CD14-positive monocyte (primary cell): Measurements from ENCODE around the gene UBE2G2. TPM values are rescaled to one million over a fixed set of nuclear protein-coding genes. Genes with fewer than 3 reads are reported as not detected.
A peak's percentile ranks its signal among the peaks of the same experiment; 100 is the strongest.

Experiments used
- DNase-seq, 3 donors: peaks; one replicate each; pipeline ENCODE4 v3.0.0-alpha.2; 2011 to 2022
- H2AFZ ChIP-seq: 2 replicates; pipeline ENCODE4 v1.6.0; 2012; ENCODE audit warnings: mild to moderate bottlenecking, low read depth, low read length, inconsistent platforms; ENCODE audit not compliant: insufficient read depth, poor library complexity, severe bottlenecking
- H3K27ac ChIP-seq, 2 donors: 1 replicate in 1 of 2; 2 replicates in 1 of 2; pipeline ENCODE4 v1.5.1; 2012 to 2013; ENCODE audit warnings: low read length in 2 of 2, control low read depth in 1 of 2, inconsistent platforms in 1 of 2, low read depth in 1 of 2, mild to moderate bottlenecking in 1 of 2
- H3K27me3 ChIP-seq, 2 donors: one replicate each; pipeline versions ENCODE4 v1.6.0 to v1.6.1; 2011 to 2013; ENCODE audit warnings: low read length in 2 of 2; ENCODE audit not compliant: control insufficient read depth in 2 of 2, insufficient read depth in 2 of 2
- H3K36me3 ChIP-seq, 2 donors: replicated peaks in 1 of 2; 1 replicate in 1 of 2; 2 replicates in 1 of 2; pipeline versions ENCODE4 v1.5.1 to v1.6.1; 2012 to 2013; ENCODE audit warnings: low read length in 2 of 2, control low read depth in 1 of 2, inconsistent platforms in 1 of 2, mild to moderate bottlenecking in 1 of 2; ENCODE audit not compliant: insufficient read depth in 2 of 2, control insufficient read depth in 1 of 2
- H3K4me1 ChIP-seq, 2 donors: 1 replicate in 1 of 2; 2 replicates in 1 of 2; pipeline versions ENCODE4 v1.5.1 to v1.6.1; 2012 to 2013; ENCODE audit warnings: low read length in 2 of 2, control low read depth in 1 of 2, inconsistent platforms in 1 of 2, mild to moderate bottlenecking in 1 of 2, moderate library complexity in 1 of 2; ENCODE audit not compliant: insufficient read depth in 2 of 2, control insufficient read depth in 1 of 2
- H3K4me2 ChIP-seq: replicated peaks from 2 replicates; pipeline ENCODE3; 2012; ENCODE audit warnings: low read length, moderate library complexity, mild to moderate bottlenecking; ENCODE audit not compliant: poor library complexity, severe bottlenecking; ENCODE audit errors: extremely low read depth
- H3K4me3 ChIP-seq, 3 experiments: fragments of 200-600 bp in 1 of 3; sonication (generic) in 1 of 3; replicated peaks in 1 of 3; 1 replicate in 2 of 3; 2 replicates in 1 of 3; pipeline ENCODE4 v1.5.1; 2011 to 2013; ENCODE audit warnings: low read length in 3 of 3, mild to moderate bottlenecking in 3 of 3, control low read depth in 2 of 3, low read depth in 2 of 3, inconsistent platforms in 1 of 3, moderate library complexity in 1 of 3
- H3K79me2 ChIP-seq: 2 replicates; pipeline ENCODE4 v1.6.0; 2012; ENCODE audit warnings: mild to moderate bottlenecking, control low read depth, inconsistent platforms, low read length, moderate library complexity; ENCODE audit not compliant: insufficient read depth
- H3K9ac ChIP-seq: 2 replicates; pipeline ENCODE4 v1.6.0; 2017; ENCODE audit warnings: low read length, mild to moderate bottlenecking; ENCODE audit not compliant: insufficient read depth, poor library complexity, severe bottlenecking
- H3K9me3 ChIP-seq, 2 donors: replicated peaks in 1 of 2; 1 replicate in 1 of 2; 2 replicates in 1 of 2; pipeline versions ENCODE4 v1.5.1 to v1.6.1; 2012 to 2013; ENCODE audit warnings: low read length in 2 of 2, control low read depth in 1 of 2; ENCODE audit not compliant: control insufficient read depth in 1 of 2, insufficient read depth in 1 of 2
- H4K20me1 ChIP-seq: 2 replicates; pipeline ENCODE4 v1.6.0; 2012; ENCODE audit warnings: mild to moderate bottlenecking, low read length, control low read depth, moderate library complexity; ENCODE audit not compliant: insufficient read depth
- H3K27ac Mint-ChIP-seq, 7 donors: one replicate each; pipeline ENCODE4 v1.8.0; 2020; ENCODE audit warnings: mild to moderate bottlenecking in 7 of 7, mixed read lengths in 7 of 7, moderate library complexity in 6 of 7, inconsistent platforms in 2 of 7
- H3K27me3 Mint-ChIP-seq, 3 donors: one replicate each; pipeline ENCODE4 v1.8.0; 2021 to 2022; ENCODE audit warnings: low read depth in 3 of 3, mild to moderate bottlenecking in 3 of 3, mixed read lengths in 3 of 3, moderate library complexity in 3 of 3, inconsistent platforms in 1 of 3
- H3K36me3 Mint-ChIP-seq, 2 donors: one replicate each; pipeline ENCODE4 v1.8.0; 2020; ENCODE audit warnings: mixed read lengths in 2 of 2, inconsistent platforms in 1 of 2, mild to moderate bottlenecking in 1 of 2
- H3K4me1 Mint-ChIP-seq: one replicate; pipeline ENCODE4 v1.8.0; 2020; ENCODE audit warnings: mild to moderate bottlenecking, mixed read lengths
- H3K4me3 Mint-ChIP-seq, 2 donors: one replicate each; pipeline ENCODE4 v1.8.0; 2020; ENCODE audit warnings: mild to moderate bottlenecking in 2 of 2, mixed read lengths in 2 of 2, moderate library complexity in 1 of 2
- H3K9me3 Mint-ChIP-seq, 7 donors: one replicate each; pipeline ENCODE4 v1.8.0; 2020 to 2022; ENCODE audit warnings: mixed read lengths in 7 of 7, mild to moderate bottlenecking in 6 of 7, moderate library complexity in 6 of 7, inconsistent platforms in 2 of 7
- CTCF ChIP-seq: fragments of 200-600 bp; IDR thresholded peaks from one replicate; pipeline ENCODE4 v1.8.0; 2022; ENCODE audit warnings: antibody characterized with exemption, mild to moderate bottlenecking
- WGBS: methylation state at CpG from one replicate; pipeline ENCODE4 v1.1.5; 2013; ENCODE audit warnings: missing lambda C conversion rate; ENCODE audit not compliant: insufficient coverage; 5-methylcytosine and 5-hydroxymethylcytosine counted together
- intact Hi-C, 2 donors: fragments of 100-400 bp; cut with micrococcal nuclease; formaldehyde crosslinking; loops; one replicate each; pipeline versions ENCODE4 v1.15.0 to v1.15.1; 2023
- polyA plus RNA-seq, 3 donors: library from polyadenylated mRNA; depleted of rRNA in 1 of 3; unstranded in 2 of 3; stranded (reverse) in 1 of 3; fragments of 300-500 nt in 2 of 3; fragments of >200 nt in 1 of 3; fragmentation: Illumina TruSeq in 2 of 3; gene quantifications; 1 replicate in 2 of 3; 2 replicates in 1 of 3; pipeline ENCODE4 v1.2.3, GENCODE V29; 2012 to 2021

Gene UBE2G2
- polyA plus RNA-seq, 3 donors, result 22.5 to 123 (median 31.0) TPM

GRCh38 chr21:44842721-44843445 lies 41.3 kb upstream of the UBE2G2 start:
- Histone ChIP-seq H4K20me1 (peaks cover 12% of the 10 kb centered on the region), H3K79me2 (no peaks in the 10 kb centered on the region), H3K27me3 (no peaks in the 10 kb centered on the region), H2AFZ (no peak overlapping the region), H3K4me1 (peaks cover 26 to 31% of the 10 kb centered on the region in 2 donors), H3K9me3 (no peaks in the 10 kb centered on the region), H3K4me2 (no peak overlapping the region), H3K9ac (no peak overlapping the region), H3K4me3 (no peak overlapping the region), H3K27ac (no peak overlapping the region), H3K36me3 (no peaks in the 10 kb centered on the region)
- DNase-seq, result no peak
- H3K4me3 Mint-ChIP-seq, result no peak overlapping the region
- peaks cover 4 to 12% (median 9%) of the 10 kb centered on the region in 3 donors for H3K27me3 Mint-ChIP-seq
- intact Hi-C loops, result no loop called here
- no peak overlapping the region for H3K27ac Mint-ChIP-seq
- H3K9me3 Mint-ChIP-seq, result peaks cover 0 to 2% (median 0%) of the 10 kb centered on the region in 7 donors
- TF ChIP-seq CTCF, result no peak
- H3K4me1 Mint-ChIP-seq, result peaks cover 29% of the 10 kb centered on the region
- 90% methylated on average over 12 of the region's 23 CpGs for WGBS
- H3K36me3 Mint-ChIP-seq, result peaks cover 0 to 5% of the 10 kb centered on the region in 2 donors

GRCh38 chr21:44842087-44842486 lies 40.5 kb upstream of the UBE2G2 start:
- no peaks in the 10 kb centered on the region for H3K9me3 ChIP-seq
- H3K4me3 Mint-ChIP-seq, result no peak overlapping the region
- no peaks in the 10 kb centered on the region for H3K79me2 ChIP-seq
- H3K36me3 ChIP-seq, result no peaks in the 10 kb centered on the region
- intact Hi-C loops, result no loop called here
- no peak overlapping the region for H3K9ac ChIP-seq
- H3K27ac ChIP-seq, result no peak overlapping the region
- 88% methylated on average over 5 of the region's 10 CpGs for WGBS
- H3K4me1 Mint-ChIP-seq, result peaks cover 22% of the 10 kb centered on the region
- no peak overlapping the region for H3K4me2 ChIP-seq
- H3K27ac Mint-ChIP-seq, result peak overlapping the region in 1 of 7 donors; percentile 47
- H3K9me3 Mint-ChIP-seq, result peaks cover 0 to 2% (median 0%) of the 10 kb centered on the region in 7 donors
- H3K4me3 ChIP-seq, result no peak overlapping the region
- H2AFZ ChIP-seq, result no peak overlapping the region
- peaks cover 5 to 12% (median 10%) of the 10 kb centered on the region in 3 donors for H3K27me3 Mint-ChIP-seq
- H3K27me3 ChIP-seq, result no peaks in the 10 kb centered on the region
- DNase-seq, result no peak
- peaks cover 4% of the 10 kb centered on the region for H4K20me1 ChIP-seq
- TF ChIP-seq CTCF, result no peak
- H3K4me1 ChIP-seq, result peaks cover 20 to 23% of the 10 kb centered on the region in 2 donors
- H3K36me3 Mint-ChIP-seq, result no peaks in the 10 kb centered on the region
